22Rv1 (cell line): ENCODE measurements around the gene PKHD1.

Experiments
- ZFX ChIP-seq: fragments of 450-650 bp; IDR thresholded peaks from 2 replicates; pipeline ENCODE4 v1.6.1; 2017; ENCODE audit warnings: antibody characterized with exemption, borderline replicate concordance
- TF ChIP-seq, protein P1 (sequence below): fragments of 450-650 bp; IDR thresholded peaks from 2 replicates; pipeline ENCODE4 v1.5.1; 2017; ENCODE audit warnings: mild to moderate bottlenecking

DNA sequence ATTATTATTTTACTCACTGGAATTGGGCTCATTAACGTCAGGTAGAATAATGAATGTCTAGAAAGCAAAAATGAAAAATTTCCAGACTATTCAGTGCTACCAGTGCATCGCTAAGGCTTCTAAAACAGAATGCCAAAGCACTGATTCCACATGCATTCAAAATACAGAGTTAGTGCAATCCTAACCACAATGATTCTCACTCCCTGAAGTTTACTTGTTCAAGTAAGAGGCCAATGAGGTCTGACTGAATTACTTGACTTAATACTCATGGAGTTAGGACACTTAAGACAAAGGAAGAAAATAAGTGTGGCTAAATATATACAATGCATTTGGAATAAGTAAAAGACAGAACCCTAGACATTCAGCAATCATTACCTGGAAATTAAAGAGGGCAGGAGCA is 220.5 kb downstream of the PKHD1 start:
- TF ChIP-seq, protein P1, sequence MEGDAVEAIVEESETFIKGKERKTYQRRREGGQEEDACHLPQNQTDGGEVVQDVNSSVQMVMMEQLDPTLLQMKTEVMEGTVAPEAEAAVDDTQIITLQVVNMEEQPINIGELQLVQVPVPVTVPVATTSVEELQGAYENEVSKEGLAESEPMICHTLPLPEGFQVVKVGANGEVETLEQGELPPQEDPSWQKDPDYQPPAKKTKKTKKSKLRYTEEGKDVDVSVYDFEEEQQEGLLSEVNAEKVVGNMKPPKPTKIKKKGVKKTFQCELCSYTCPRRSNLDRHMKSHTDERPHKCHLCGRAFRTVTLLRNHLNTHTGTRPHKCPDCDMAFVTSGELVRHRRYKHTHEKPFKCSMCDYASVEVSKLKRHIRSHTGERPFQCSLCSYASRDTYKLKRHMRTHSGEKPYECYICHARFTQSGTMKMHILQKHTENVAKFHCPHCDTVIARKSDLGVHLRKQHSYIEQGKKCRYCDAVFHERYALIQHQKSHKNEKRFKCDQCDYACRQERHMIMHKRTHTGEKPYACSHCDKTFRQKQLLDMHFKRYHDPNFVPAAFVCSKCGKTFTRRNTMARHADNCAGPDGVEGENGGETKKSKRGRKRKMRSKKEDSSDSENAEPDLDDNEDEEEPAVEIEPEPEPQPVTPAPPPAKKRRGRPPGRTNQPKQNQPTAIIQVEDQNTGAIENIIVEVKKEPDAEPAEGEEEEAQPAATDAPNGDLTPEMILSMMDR, result no peak
- no peak for TF ChIP-seq ZFX
